HCT116 (cell line): Measurements from ENCODE around the gene SPEM1. TPM values are rescaled to one million over a fixed set of nuclear protein-coding genes. Genes with fewer than 3 reads are reported as not detected.

Experiments
- ATAC-seq: fragments of 200-7000 bp; cut with Tn5 transposase; 2 replicates; pipeline ENCODE4 v1.9.1; 2020; ENCODE audit warnings: mild to moderate bottlenecking, moderate library complexity
- BruUV-seq: library from RNA; stranded (reverse); fragments of 400-500 nt; replicated peaks from 2 replicates; lab custom pipeline; 2021; lab: Mats Ljungman, UMichigan
- CTCF ChIA-PET: fragments of 300-600 bp; sonication (Branson Sonifier 250); formaldehyde crosslinking; loops from one replicate; lab custom pipeline; 2021; ENCODE audit warnings: antibody characterized with exemption; lab: Charles Lee
- POLR2A ChIA-PET: fragments of 300-600, 350-600 bp; sonication (Branson Sonifier 250); formaldehyde crosslinking; loops from one replicate; lab custom pipeline; 2021; ENCODE audit warnings: antibody characterized with exemption; lab: Charles Lee
- RAD21 ChIA-PET, 2 experiments: fragments of 300-600 bp; sonication (Branson Sonifier 250); formaldehyde crosslinking; loops; one replicate each; lab custom pipeline; 2023; ENCODE audit warnings: low total read pairs in 2 of 2; ENCODE audit not compliant: uncharacterized antibody in 2 of 2, unreplicated experiment in 2 of 2, low non-redundant PET in 1 of 2; lab: Charles Lee
- DNase-seq: peaks from one replicate; pipeline ENCODE4 v3.0.0-alpha.2; 2010; ENCODE audit warnings: low read depth, low spot score
- H2AFZ ChIP-seq: fragments of 200-600 bp; shearing (Covaris generic), sonication (generic); 2 replicates; pipeline ENCODE4 v1.6.1; 2017; ENCODE audit warnings: low read depth, mixed run types, mixed read lengths, antibody characterized with exemption, low read length; ENCODE audit not compliant: poor library complexity, severe bottlenecking
- H3K27ac ChIP-seq: 2 replicates; pipeline ENCODE4 v1.5.1; 2012; ENCODE audit warnings: low read depth, low read length
- H3K27me3 ChIP-seq: fragments of 200-600 bp; sonication (generic); 2 replicates; pipeline ENCODE4 v1.6.1; 2016; ENCODE audit warnings: mixed run types, low read length, mixed read lengths; ENCODE audit not compliant: insufficient read depth
- H3K36me3 ChIP-seq, 2 experiments: fragments of 200-500 bp in 1 of 2; fragments of 200-600 bp in 1 of 2; sonication (Bioruptor generic) in 1 of 2; sonication (generic) in 1 of 2; 2 replicates each; pipeline versions ENCODE4 v1.5.1 to v1.6.1; 2014 to 2016; ENCODE audit warnings: low read length in 2 of 2, inconsistent platforms in 1 of 2, mixed read lengths in 1 of 2, mixed run types in 1 of 2; ENCODE audit not compliant: insufficient read depth in 2 of 2, control insufficient read depth in 1 of 2
- H3K4me1 ChIP-seq, 2 experiments: fragments of 200-600 bp in 1 of 2; sonication (generic) in 1 of 2; 2 replicates each; pipeline versions ENCODE4 v1.5.1 to v1.6.1; 2012 to 2017; ENCODE audit warnings: low read length in 2 of 2, inconsistent platforms in 1 of 2, mild to moderate bottlenecking in 1 of 2, mixed read lengths in 1 of 2, mixed run types in 1 of 2, moderate library complexity in 1 of 2; ENCODE audit not compliant: insufficient read depth in 2 of 2, control insufficient read depth in 1 of 2
- H3K4me2 ChIP-seq: fragments of 200-600 bp; sonication (generic); 2 replicates; pipeline ENCODE4 v1.6.1; 2017; ENCODE audit warnings: mixed run types, low read length, mixed read lengths
- H3K4me3 ChIP-seq, 2 experiments: fragments of 200-600 bp in 1 of 2; sonication (generic) in 1 of 2; replicated peaks in 1 of 2; 2 replicates each; pipeline ENCODE4 v1.5.1; 2011 to 2016; ENCODE audit warnings: low read length in 2 of 2, control low read depth in 1 of 2, low read depth in 1 of 2, mild to moderate bottlenecking in 1 of 2, mixed read lengths in 1 of 2, mixed run types in 1 of 2
- H3K79me2 ChIP-seq: fragments of 200-600 bp; sonication (generic); 2 replicates; pipeline ENCODE4 v1.6.1; 2017; ENCODE audit warnings: mild to moderate bottlenecking, mixed run types, low read length, moderate library complexity, mixed read lengths; ENCODE audit not compliant: insufficient read depth
- H3K9ac ChIP-seq: fragments of 200-600 bp; sonication (generic); 2 replicates; pipeline ENCODE4 v1.6.1; 2016; ENCODE audit warnings: low read length, mixed read lengths
- H3K9me2 ChIP-seq: fragments of 200-600 bp; sonication (generic), shearing (Covaris generic); 2 replicates; pipeline ENCODE4 v1.6.1; 2017; ENCODE audit warnings: mixed run types, mild to moderate bottlenecking, moderate library complexity; ENCODE audit not compliant: insufficient read depth
- H3K9me3 ChIP-seq, 2 experiments: fragments of 200-500 bp in 1 of 2; fragments of 200-600 bp in 1 of 2; sonication (Bioruptor generic) in 1 of 2; sonication (generic) in 1 of 2; 2 replicates each; pipeline ENCODE4 v1.6.1; 2014 to 2017; ENCODE audit warnings: low read length in 2 of 2, mixed read lengths in 2 of 2, inconsistent platforms in 1 of 2, low read depth in 1 of 2, mild to moderate bottlenecking in 1 of 2, mixed run types in 1 of 2, moderate library complexity in 1 of 2; ENCODE audit not compliant: control insufficient read depth in 1 of 2, insufficient read depth in 1 of 2
- H4K20me1 ChIP-seq: fragments of 200-600 bp; sonication (generic), shearing (Covaris generic); 2 replicates; pipeline ENCODE4 v1.6.1; 2017; ENCODE audit warnings: mixed run types, mild to moderate bottlenecking, moderate library complexity; ENCODE audit not compliant: insufficient read depth
- ATF3 ChIP-seq: IDR thresholded peaks from 2 replicates; pipeline ENCODE4 v1.6.1; 2012
- CBX3 ChIP-seq: IDR thresholded peaks from 2 replicates; pipeline ENCODE4 v1.6.1; 2012; ENCODE audit warnings: low read depth
- CEBPB ChIP-seq: IDR thresholded peaks from 2 replicates; pipeline ENCODE4 v1.6.1; 2012; ENCODE audit warnings: low read depth
- EGR1 ChIP-seq: IDR thresholded peaks from 2 replicates; pipeline ENCODE4 v1.6.1; 2012; ENCODE audit warnings: low read depth
- ELF1 ChIP-seq: IDR thresholded peaks from 2 replicates; pipeline ENCODE4 v1.6.1; 2012; ENCODE audit warnings: low read depth, borderline replicate concordance
- EZH2 ChIP-seq: fragments of 200-600 bp; sonication (generic); IDR thresholded peaks from 2 replicates; pipeline ENCODE4 v1.6.1; 2017; ENCODE audit warnings: antibody characterized with exemption, mixed run types
- EZH2phosphoT487 ChIP-seq: fragments of 200-600 bp; IDR thresholded peaks from 2 replicates; pipeline ENCODE4 v1.6.1; 2018; ENCODE audit warnings: antibody characterized with exemption, borderline replicate concordance
- FOSL1 ChIP-seq: IDR thresholded peaks from 2 replicates; pipeline ENCODE4 v1.6.1; 2012; ENCODE audit warnings: low read depth
- JUND ChIP-seq: IDR thresholded peaks from 2 replicates; pipeline ENCODE4 v1.6.1; 2012
- MAX ChIP-seq: IDR thresholded peaks from 2 replicates; pipeline ENCODE4 v1.6.1; 2012
- POLR2A ChIP-seq: IDR thresholded peaks from 2 replicates; pipeline ENCODE4 v1.7.0; 2011; ENCODE audit warnings: borderline replicate concordance; ENCODE audit not compliant: insufficient read depth, insufficient read length; ENCODE audit errors: extremely low read depth
- POLR2AphosphoS5 ChIP-seq: IDR thresholded peaks from 2 replicates; pipeline ENCODE4 v1.6.1; 2011; ENCODE audit warnings: mild to moderate bottlenecking, low read depth, low read length, moderate library complexity
- RAD21 ChIP-seq: IDR thresholded peaks from 2 replicates; pipeline ENCODE4 v1.6.1; 2012; ENCODE audit warnings: low read depth, mild to moderate bottlenecking
- REST ChIP-seq: IDR thresholded peaks from 2 replicates; pipeline ENCODE4 v1.6.1; 2012; ENCODE audit warnings: low read depth
- SIN3A ChIP-seq: IDR thresholded peaks from 2 replicates; pipeline ENCODE4 v1.6.1; 2012; ENCODE audit warnings: low read depth
- SRF ChIP-seq: IDR thresholded peaks from 2 replicates; pipeline ENCODE4 v1.6.1; 2012; ENCODE audit warnings: low read depth
- TCF7L2 ChIP-seq: IDR thresholded peaks from 2 replicates; pipeline ENCODE4 v1.7.0; 2011; ENCODE audit warnings: borderline replicate concordance, inconsistent platforms; ENCODE audit not compliant: insufficient read depth, insufficient read length; ENCODE audit errors: extremely low read depth
- YY1 ChIP-seq: IDR thresholded peaks from 2 replicates; pipeline ENCODE4 v1.6.1; 2011; ENCODE audit warnings: low read length, low read depth, moderate library complexity, mild to moderate bottlenecking; ENCODE audit not compliant: insufficient replicate concordance; ENCODE audit errors: extremely low read depth
- ZBTB33 ChIP-seq: IDR thresholded peaks from 2 replicates; pipeline ENCODE4 v1.6.1; 2011; ENCODE audit warnings: mild to moderate bottlenecking, low read length, moderate library complexity; ENCODE audit not compliant: insufficient replicate concordance; ENCODE audit errors: extremely low read depth
- intact Hi-C: fragments of 100-400 bp; cut with micrococcal nuclease; formaldehyde crosslinking; loops from 2 replicates; pipeline ENCODE4 v1.10.0; 2022
- total RNA-seq: library from RNA; stranded (reverse); gene quantifications from one replicate; pipeline ENCODE4 v1.2.1, GENCODE V29; 2021; ENCODE audit not compliant: unreplicated experiment

SPEM1 gene
- total RNA-seq, 1 experiment from 2014 or later, result 0.32 TPM

GRCh38 chr17:7432296-7432695 is 12.2 kb downstream of the SPEM1 start:
- Histone ChIP-seq H3K4me3 (no peak overlapping the region), H3K9me3 (no peaks in the 10 kb centered on the region; a peak in 1 of 4 replicates), H3K36me3 (no peaks in the 10 kb centered on the region), H3K27ac (no peak overlapping the region)
- intact Hi-C loops, result loop anchor here (10.0 kb wide), 1 partner anchor 167 kb away; the partner anchor contains the start of gene CLDN7
- RAD21 ChIA-PET, result no interaction called here
- TF ChIP-seq REST, result no peak
- TF ChIP-seq ELF1, result no peak
- TF ChIP-seq SIN3A, result no peak
- TF ChIP-seq ZBTB33, result no peak
- TF ChIP-seq EZH2phosphoT487, result no peak
- TF ChIP-seq EGR1, result no peak
- TF ChIP-seq RAD21, result no peak
- no peak for TF ChIP-seq POLR2AphosphoS5
- TF ChIP-seq EZH2, result no peak
- TF ChIP-seq TCF7L2, result no peak
- TF ChIP-seq JUND, result no peak
- TF ChIP-seq YY1, result no peak
- TF ChIP-seq ATF3, result no peak
- no peak for TF ChIP-seq SRF
- TF ChIP-seq POLR2A, result no peak
- no peak for TF ChIP-seq MAX
- TF ChIP-seq FOSL1, result no peak
- no peak for TF ChIP-seq CBX3
- no peak for TF ChIP-seq CEBPB
- TF ChIP-seq, all 23 proteins: peak for 0
- DNase-seq, result no peak
- Histone ChIP-seq H3K4me1 (peaks cover 9 to 27% of the 10 kb centered on the region in 2 experiments), H4K20me1 (no peaks in the 10 kb centered on the region), H2AFZ (no peak overlapping the region), H3K79me2 (no peaks in the 10 kb centered on the region), H3K4me2 (no peak overlapping the region), H3K9me2 (no peaks in the 10 kb centered on the region), H3K9ac (no peak overlapping the region), H3K27me3 (no peaks in the 10 kb centered on the region)
- ChIA-PET CTCF (no interaction called here), POLR2A (interaction anchor here (0.6 kb wide), 1 partner anchor 425 kb away, joined by 3 read pairs; the partner anchor contains the start of gene NAA38)
- ATAC-seq, result no peak
- no TSS peak for BruUV-seq
